NAMALWA (cell line): Measurements from ENCODE around the gene ACSM6.
"Not testable (repeated sequence)": the region's sequence is repeated elsewhere in the genome, so short reads cannot be mapped to it uniquely, and the experiment has no call there.

ENCODE experiments used
- DNase-seq: peaks from one replicate; pipeline ENCODE4 v3.0.0-alpha.2; 2015; ENCODE audit warnings: low spot score

ACSM6 gene

DNA sequence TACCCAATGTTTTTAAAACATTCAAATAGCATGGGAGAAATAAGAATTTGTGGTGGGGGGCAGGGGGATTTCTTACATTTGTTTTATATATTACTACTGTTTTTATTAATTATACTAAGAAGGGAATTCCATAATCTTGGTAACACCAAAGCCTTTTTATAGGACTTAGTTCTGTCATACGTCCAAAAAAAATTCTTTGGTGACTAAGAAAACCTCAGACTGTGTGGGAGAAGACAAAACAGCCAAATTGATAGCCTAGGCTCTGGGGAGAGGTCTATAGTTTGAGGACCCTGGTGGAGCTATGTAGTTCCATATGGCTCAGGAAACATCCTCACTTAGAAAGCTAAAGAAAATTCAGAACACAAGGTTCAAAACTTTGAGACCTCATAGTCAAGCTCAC, 23.4 kb downstream of the ACSM6 start:
- DNase-seq = no peak

DNA sequence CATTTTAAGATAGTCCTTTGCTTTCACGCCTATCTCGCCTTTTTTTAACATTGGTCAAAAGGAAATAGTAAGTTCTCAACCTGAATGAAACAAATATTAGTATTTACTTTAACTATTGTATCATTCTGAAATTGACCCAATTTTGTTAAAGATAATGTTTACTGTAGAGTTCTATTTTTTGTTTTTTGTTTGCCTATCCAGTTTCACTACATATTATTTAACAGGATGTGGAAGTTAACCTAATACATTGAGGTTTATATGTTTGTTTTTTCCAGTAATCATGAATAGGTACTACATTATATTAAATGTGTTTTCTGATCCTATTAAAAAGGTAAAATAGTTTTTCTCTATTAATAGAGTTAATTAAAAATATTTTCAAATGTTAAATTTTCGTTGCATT, 26.5 kb downstream of the ACSM6 start:
- no peak for DNase-seq

GRCh38 chr10:95221124-95221523, 27.1 kb downstream of the ACSM6 start:
- no peak for DNase-seq

GRCh38 chr10:95225136-95225535, 31.1 kb downstream of the ACSM6 start:
- DNase-seq = no peak

- DNase-seq = not testable (repeated sequence)
These were observed 35.1 kb downstream of the ACSM6 start for GRCh38 chr10:95228934-95229723.

GRCh38 chr10:95229724-95230627, 35.9 kb downstream of the ACSM6 start:
- no peak for DNase-seq

DNA sequence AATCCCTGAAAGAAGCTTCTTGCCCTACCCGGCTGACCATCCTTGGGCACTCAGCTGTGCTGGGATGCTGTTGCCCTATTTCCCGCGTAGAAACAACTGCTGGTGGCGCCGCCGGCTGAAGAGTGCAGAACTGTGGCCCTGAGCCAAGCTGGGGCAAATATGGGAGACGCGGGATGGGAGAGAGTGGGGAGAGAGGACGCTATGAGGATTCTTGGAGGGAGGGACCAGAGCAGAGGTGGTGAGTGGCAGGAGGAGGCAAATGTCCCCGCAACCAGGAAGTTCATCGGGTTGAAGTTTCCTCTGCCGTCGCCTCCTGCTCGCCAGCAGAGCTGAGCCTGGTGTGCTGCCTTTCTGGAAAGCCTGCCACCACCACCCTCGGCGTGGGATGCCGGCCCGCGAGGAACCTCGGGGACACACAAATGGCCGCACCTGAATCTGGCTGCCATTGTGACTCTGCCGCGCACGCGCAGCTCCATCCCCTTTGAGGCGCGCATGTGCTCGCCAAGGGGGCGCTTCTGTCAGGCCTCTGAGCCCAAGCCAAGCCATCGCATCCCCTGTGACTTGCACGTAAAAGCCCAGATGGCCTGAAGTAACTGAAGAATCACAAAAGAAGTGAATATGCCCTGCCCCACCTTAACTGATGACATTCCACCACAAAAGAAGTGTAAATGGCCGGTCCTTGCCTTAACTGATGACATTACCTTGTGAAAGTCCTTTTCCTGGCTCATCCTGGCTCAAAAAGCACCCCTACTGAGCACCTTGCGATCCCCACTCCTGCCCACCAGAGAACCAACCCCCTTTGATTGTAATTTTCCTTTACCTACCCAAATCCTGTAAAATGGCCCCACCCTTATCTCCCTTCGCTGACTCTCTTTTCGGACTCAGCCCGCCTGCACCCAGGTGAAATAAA, 36.9 kb downstream of the ACSM6 start:
- DNase-seq = not testable (repeated sequence)

DNA sequence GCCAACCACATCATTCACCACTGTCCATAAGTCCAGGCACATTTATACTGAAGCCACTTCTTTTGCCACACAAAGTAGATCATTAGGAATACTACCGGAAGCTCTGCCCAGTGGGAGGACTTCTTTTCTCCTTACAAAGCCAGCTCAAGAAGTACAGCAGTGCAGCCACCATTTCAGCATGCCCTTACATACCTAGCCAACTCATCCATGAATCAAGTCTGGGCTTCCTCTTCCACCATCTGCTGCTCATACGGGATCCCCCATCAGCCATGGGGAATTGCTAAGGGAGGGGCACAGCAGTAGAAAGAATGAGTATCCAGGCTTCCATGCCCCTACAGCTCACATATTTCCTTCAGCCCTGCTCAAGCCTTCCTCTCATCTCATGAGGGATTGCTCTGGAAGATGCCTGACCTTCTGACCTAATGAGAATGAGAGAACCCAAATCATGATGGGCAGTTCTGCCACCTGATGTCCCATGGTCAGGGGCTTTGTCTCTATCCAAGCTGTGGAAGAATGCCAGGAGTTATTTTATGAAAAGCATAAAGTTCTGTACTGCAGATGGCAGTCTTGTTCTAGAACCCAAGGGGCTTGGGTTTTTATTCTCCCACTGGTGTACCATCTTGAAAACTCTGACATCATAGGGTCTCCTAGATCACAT, 39.5 kb downstream of the ACSM6 start:
- no peak for DNase-seq

DNA sequence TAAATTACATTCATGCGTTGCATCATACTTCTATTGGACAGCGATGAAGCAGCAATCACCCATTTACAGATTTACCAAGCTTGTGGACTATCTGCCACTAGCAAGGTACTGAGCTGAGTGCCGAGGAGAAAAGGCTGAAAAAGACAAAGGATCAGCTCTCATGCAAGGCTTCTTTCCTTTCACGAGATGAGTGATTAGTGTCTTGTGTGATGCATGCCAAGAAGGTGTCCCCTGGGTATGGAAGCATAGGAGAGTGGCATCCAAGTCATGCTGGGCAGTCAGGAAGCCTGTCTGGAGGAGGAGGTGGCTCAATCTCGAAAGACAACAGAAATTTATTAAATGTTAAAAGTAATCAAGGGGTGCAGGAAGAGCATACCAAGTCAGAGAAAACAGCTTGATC, 40.9 kb downstream of the ACSM6 start:
- no peak for DNase-seq

GRCh38 chr10:95235676-95236067, 41.6 kb downstream of the ACSM6 start:
- DNase-seq = no peak

DNA sequence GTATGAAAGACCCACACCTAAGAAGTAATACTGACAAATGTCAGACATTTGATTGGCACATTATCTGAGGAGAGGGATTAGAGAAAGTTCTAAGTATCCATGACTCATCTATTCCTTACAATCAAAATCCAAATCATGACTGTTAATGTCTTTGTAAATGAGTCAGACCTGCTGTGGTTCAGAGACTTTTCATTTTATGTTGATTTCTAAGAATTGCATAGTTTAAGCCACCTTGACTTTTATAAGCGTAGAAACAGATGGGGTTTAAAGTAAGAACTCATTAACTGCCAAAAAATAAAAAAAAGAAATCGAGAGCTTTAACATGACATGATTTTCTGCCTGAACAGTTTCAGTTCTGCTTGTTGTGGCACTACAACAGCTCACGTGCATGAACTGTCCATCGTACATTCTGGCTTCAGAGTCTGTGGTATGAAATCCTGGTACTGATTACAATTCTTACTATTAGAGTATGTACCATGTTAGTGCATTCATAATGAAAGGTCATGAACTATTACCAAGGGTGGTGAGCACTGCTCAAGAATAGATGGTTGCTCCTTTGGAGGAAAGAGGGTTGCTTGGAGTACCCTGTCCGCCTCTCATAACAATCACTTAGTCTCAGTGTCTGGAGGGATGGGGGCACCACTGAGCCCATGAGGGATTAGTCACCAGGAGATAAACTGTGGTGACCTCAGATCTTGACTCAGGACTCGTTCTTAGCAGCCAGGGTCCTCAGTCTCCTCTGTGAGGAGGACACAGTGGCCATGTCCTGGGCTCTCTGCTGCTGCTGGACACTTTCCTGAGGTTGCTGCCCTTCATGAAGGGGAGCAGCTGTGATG, 42.2 kb downstream of the ACSM6 start:
- peak; percentile 37 for DNase-seq

DNA sequence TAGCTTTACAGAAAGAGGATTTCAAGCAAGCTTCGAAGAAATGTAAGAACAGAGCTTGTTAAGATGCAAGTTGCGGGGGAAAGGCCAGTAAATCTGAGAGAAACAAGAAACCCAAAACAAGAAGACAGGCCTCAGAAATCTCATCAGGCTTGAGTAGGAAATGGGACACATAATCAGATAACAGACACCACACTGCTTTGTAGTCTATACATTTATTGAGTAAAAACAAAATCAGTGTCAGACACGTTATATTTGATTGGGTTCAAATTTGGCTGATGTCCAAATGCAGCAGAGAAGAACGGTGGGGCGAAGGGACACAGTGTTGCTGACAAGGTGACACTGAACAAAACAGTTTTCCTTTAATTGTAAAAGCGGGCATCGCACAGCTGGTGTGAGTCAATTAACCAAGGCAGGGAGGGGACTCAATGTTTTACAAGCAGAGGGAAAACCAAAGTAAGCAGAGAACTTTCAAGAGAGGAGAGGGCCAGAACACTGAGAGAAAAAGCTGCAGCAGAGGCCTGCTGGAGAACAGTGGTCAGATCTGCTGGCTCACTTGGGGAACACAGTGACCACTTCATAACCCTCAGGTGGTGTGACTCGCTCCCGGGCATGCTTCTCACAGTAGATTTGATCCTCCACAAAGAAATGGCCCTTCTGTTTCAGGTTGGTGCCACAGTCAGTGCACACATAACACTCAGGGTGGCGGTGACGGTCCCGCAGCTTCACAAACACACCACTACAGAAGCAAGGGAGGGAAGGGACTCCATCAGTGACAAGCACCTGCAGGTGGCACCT, 43.5 kb downstream of the ACSM6 start:
- no peak for DNase-seq

- DNase-seq = not testable (repeated sequence)
These were observed 46.1 kb downstream of the ACSM6 start for GRCh38 chr10:95240096-95240495.

- DNase-seq = no peak
These were observed 46.8 kb downstream of the ACSM6 start for GRCh38 chr10:95240811-95241210.

DNA sequence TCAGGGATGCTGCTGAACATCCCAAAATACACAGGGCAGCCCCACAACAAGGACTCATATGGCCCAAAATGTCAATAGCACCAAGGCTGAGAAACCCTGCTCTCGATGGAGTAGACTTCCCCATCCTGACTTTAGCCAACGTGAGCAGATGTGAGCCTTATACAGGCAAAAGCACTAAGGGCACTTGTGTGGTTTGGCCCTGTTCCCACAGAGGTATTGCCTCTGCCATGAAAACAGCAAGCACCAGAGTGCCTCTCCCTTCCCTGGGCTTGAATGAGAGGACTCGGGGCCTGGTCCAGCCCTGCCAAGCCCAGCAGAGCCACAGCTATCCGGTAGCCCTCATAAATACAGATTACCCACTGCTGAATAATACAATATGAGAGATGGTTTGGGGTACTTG, 47.5 kb downstream of the ACSM6 start:
- no peak for DNase-seq

DNA sequence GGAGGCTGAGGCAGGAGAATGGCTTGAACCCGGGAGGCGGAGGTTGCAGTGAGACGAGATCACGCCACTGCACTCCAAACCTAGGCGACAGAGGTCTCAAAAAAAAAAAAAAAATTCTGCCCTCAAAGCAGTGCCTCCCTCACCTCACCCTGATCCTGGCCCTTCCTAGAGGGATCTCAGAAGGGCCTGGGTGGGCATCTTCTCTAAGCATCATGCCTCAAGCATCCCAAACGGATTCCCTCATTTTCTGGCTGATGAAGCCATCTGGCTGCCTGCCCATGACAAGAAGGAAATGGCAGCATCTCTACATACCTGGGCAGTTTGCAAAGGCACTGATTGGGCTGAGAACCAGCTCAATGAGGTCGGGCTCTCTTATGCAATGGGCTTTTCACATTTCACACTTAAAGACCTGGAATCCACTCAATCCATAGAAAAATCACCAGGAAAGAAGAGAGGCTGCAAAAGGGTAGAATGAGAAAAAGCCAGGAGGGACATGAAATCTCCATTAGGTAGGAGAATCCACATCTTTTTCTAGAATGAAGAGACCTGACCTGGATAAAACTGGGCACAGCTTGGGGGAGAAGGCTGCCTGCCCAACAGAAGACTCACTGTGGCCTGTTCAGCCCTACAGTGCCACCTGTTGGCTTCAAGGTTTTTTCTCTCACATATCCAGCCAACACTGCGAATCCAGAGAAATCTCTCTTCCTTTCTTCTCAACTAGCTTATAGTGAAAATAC, 48.7 kb downstream of the ACSM6 start:
- peak; percentile 66 for DNase-seq

- DNase-seq = no peak
These were observed 49.2 kb downstream of the ACSM6 start for GRCh38 chr10:95243318-95243617.

- no peak for DNase-seq
These were observed 50.1 kb downstream of the ACSM6 start for GRCh38 chr10:95244152-95244551.

DNA sequence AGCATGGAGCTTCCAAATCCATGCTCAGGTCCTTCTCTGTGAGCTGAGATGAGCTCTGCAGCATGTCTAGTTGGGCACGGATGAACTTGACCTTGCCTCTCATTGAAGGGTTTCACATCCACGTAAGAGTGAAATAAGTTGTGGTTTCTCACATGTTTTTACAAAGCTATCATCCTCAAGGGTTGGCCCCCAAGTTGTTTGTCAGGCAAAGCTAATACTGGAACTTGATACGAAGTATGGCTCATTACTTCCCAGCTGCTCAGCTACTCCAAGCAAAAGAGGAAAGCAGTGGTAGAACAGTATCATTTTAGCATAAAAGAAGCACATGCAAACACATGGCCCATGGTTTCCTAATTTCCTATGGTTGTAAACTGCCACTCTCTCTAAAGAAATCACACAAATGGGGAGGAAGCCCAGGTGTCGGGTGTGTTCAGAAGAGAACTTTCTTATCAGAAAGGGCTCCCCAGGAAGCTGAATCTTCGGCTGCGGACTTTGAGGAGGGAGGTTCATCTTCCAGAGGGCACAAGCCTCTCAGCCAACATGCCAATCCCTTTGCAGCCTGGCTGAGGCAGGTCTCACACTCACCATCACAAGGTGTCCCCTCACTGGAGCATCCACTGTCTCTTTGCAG, 51.5 kb downstream of the ACSM6 start:
- no peak for DNase-seq
